Astrocyte (in vitro differentiated cells and primary cell): Measurements from ENCODE around the gene MYL7.

Experiments
- EZH2 ChIP-seq: IDR thresholded peaks from 2 replicates; pipeline ENCODE4 v1.6.1; 2012; ENCODE audit warnings: mild to moderate bottlenecking, low read length, inconsistent platforms; ENCODE audit not compliant: insufficient read depth
- TF ChIP-seq, protein P1 (sequence below): IDR thresholded peaks from 2 replicates; pipeline ENCODE4 v1.5.1; 2011; ENCODE audit warnings: low read depth, mild to moderate bottlenecking, inconsistent platforms, low read length, moderate library complexity; ENCODE audit not compliant: insufficient read depth

DNA sequence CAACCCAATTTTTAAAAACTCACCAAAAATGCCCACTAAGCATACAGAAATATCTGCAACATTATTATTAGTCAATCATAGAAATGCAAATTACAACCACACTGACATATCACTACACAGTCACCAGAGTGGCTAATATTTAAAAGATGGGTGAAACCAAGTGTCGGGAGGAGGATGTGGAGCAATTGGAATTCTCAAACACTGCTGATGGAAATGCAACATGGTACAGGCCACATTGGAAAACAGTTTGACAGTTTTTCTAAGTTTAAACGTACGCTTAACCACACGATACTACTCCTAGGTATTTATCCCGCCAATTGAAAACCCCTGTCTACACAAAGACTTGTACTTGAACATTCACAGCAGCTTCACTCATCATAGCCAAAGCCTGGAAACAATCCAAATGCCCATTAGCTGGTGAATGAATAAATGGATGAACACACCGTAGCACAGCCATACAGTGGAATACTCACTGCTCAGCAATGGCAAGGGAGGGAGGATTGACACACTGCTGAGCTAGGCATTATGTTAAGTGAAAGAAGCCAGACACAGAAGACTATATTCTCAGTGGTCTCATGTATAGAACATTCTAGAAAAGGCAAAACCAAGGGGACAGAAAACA is 31.8 kb upstream of the MYL7 start:
- TF ChIP-seq, protein P1, sequence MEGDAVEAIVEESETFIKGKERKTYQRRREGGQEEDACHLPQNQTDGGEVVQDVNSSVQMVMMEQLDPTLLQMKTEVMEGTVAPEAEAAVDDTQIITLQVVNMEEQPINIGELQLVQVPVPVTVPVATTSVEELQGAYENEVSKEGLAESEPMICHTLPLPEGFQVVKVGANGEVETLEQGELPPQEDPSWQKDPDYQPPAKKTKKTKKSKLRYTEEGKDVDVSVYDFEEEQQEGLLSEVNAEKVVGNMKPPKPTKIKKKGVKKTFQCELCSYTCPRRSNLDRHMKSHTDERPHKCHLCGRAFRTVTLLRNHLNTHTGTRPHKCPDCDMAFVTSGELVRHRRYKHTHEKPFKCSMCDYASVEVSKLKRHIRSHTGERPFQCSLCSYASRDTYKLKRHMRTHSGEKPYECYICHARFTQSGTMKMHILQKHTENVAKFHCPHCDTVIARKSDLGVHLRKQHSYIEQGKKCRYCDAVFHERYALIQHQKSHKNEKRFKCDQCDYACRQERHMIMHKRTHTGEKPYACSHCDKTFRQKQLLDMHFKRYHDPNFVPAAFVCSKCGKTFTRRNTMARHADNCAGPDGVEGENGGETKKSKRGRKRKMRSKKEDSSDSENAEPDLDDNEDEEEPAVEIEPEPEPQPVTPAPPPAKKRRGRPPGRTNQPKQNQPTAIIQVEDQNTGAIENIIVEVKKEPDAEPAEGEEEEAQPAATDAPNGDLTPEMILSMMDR: no peak
- TF ChIP-seq EZH2: no peak
